GM13977 (cell line): ENCODE results near the gene ZNHIT2.

Experiments used
- DNase-seq: peaks from one replicate; pipeline ENCODE4 v3.0.0; 2012; ENCODE audit warnings: low spot score
- in situ Hi-C: fragments of 300-500 bp; cut with MboI; formaldehyde crosslinking; loops from one replicate; pipeline ENCODE4 v1.12.0; 2022; ENCODE audit warnings: low sequenced_read_pairs, low pct_unique_long_range_greater_than_20kb, mixed read lengths, inconsistent platforms; ENCODE audit not compliant: unreplicated experiment
- TF ChIP-seq, protein P1 (sequence below): IDR thresholded peaks from 2 replicates; pipeline ENCODE4 v1.5.1; 2012; ENCODE audit warnings: mild to moderate bottlenecking, control low read depth; ENCODE audit not compliant: insufficient read depth; ENCODE audit errors: extremely low read depth, missing control alignments

ZNHIT2 gene

DNA sequence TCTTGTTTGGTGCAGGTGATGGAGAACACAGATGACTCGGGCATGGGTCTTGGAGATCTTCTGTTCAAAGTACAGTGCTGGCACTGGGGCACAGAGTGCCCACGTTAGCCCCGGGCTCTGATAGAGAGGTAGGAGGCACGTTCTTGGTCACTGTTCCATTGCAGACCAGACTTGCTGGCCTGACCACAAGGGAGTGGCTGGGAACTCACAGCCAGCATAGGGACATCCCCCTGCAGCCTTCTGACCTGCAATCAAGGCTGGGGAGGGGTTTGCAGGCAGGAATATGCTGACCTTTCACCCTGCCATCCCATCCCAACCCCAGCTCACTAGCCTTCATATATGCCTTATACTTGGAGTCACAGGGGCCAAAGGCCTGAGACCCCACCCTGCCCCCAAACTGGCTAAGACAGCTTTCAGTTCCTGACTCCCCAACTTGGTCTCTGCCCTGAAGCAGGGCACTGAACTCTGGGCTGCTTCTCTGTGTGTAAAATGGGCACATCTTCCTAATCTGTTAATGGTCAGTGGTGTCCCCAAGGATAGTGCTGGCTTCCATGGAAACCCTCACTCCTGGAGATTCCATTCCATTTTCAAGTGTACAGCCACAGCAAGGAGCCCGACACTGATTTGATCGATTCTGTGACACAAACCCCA, 9.2 kb upstream of the ZNHIT2 start:
- in situ Hi-C loops = no loop called here
- no peak for DNase-seq

DNA sequence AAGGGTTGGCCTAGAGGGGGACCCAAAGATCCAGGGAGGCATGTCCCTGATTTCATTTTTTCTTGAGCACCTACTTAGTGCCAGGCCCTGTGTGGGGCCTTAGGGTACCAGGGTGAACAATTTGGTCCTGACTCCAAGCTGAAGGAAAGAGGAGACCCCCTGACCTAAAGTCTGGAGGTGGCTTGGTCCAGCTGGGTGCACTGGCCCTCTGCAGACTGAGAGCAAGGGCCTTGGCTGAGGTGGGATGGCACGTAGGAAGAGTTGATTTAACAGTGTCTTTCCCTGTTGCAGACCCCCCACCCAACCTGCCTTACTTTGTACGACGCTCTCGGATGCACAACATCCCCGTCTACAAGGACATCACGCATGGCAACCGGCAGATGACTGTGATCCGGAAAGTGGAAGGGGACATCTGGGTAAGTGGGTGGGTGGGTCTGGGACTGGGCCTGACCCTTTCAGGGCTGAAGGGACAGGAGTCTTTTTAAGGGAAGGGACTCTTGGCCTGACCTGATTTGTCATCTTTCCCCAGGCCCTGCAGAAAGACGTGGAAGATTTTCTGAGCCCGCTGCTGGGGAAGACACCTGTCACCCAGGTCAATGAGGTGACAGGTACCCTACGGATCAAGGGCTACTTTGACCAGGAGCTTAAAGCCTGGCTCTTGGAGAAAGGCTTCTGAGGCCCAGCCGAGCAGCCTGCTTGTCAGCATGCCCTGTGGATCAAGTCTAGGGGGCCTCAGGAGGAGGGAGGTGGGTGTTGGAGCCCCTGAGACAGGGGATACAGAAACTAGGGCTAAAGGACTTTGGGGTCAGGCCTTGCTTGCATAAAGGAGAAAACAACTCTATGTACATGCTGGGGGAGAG, 7.9 kb upstream of the ZNHIT2 start:
- TF ChIP-seq, protein P1, sequence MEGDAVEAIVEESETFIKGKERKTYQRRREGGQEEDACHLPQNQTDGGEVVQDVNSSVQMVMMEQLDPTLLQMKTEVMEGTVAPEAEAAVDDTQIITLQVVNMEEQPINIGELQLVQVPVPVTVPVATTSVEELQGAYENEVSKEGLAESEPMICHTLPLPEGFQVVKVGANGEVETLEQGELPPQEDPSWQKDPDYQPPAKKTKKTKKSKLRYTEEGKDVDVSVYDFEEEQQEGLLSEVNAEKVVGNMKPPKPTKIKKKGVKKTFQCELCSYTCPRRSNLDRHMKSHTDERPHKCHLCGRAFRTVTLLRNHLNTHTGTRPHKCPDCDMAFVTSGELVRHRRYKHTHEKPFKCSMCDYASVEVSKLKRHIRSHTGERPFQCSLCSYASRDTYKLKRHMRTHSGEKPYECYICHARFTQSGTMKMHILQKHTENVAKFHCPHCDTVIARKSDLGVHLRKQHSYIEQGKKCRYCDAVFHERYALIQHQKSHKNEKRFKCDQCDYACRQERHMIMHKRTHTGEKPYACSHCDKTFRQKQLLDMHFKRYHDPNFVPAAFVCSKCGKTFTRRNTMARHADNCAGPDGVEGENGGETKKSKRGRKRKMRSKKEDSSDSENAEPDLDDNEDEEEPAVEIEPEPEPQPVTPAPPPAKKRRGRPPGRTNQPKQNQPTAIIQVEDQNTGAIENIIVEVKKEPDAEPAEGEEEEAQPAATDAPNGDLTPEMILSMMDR = no peak
- in situ Hi-C loops = no loop called here
- DNase-seq = no peak

More for the DNA sequence above, 9.2 kb upstream of the ZNHIT2 start:
- TF ChIP-seq, protein P1 = no peak

DNA sequence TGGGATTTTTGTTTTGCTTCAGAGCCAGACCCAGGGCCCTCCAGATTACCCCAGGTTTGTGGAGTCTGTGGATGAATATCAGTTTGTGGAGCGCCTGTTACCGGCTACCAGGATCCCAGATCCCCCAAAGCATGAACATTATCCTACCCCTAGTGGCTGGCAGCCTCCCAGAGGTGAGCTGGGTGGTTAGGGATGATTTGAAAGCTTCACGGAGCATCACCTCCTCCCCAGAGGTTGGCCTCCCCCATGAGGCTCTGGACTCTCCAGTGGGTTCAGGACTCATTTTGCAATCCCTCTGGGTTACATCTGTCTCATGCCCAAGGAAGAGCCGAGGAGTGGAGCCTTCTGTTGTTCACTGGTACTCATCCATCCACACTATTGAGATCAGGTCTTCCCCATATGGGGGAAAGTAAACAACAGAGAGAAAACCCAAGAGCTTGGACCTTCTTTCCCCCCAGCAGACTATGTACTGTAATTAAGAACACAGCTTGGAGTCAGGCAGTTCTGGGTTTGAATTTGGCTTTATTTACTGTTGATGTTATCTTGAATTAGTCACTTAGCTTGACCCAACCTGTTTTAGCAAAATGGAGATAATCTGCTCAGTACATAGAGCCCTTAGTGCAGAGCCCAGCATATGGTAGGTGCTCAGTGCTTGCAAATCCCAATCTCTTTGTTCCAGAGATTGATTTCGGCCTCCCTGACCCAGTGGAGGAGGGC, 7.1 kb upstream of the ZNHIT2 start:
- DNase-seq = no peak
- in situ Hi-C loops = no loop called here
- TF ChIP-seq, protein P1 = no peak

DNA sequence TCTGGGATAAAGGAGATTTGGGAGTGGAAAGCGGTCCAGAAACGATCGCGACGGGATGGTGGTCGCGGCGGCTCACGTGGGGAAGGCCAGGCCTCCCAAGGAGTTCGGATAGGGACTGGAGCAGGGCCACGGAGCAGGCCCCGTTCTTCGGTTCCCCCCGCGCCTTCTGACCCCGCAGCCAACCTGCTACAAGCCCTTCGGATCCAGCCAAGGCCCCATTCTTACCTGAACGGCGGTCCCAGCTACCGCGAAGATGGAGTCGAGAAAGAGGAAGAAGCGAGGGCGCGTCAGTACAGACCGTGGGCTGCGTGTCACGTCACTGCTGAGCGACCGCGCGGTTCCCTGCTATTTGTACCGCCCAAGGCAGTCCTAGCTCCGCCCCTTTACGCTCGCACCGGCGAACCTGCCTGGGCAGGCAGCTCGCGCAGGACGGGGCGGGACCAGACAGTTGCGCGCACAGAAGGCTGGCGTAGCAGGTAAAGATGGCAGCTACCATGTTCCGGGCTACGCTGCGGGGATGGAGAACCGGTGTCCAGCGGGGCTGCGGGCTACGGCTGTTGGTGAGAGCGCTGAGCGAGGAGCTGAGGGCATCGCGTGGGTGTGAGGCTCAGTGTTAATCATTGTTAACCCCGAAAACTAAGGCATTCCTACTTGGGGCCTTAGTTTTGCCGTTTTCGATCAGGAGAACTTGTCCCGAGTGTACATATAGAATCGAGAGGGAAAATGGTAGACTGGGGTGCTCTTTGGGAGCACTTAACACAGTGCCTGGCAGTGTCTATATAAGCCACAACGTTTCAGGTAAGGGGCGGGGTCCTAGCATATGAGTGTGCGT, 4.6 kb upstream of the ZNHIT2 start, which contains the start of the genes FAU and MRPL49:
TSS of gene FAU (minus strand) at position 270 of the 832 bp plus-strand sequence. CDS start 321 bp downstream, outside the sequence.
TSS of gene MRPL49 (plus strand) at position 457 of the 832 bp plus-strand sequence. CDS start at position 483, 26 bp downstream.
- TF ChIP-seq, protein P1 = no peak
- in situ Hi-C loops = no loop called here
- peak; percentile 97 for DNase-seq

DNA sequence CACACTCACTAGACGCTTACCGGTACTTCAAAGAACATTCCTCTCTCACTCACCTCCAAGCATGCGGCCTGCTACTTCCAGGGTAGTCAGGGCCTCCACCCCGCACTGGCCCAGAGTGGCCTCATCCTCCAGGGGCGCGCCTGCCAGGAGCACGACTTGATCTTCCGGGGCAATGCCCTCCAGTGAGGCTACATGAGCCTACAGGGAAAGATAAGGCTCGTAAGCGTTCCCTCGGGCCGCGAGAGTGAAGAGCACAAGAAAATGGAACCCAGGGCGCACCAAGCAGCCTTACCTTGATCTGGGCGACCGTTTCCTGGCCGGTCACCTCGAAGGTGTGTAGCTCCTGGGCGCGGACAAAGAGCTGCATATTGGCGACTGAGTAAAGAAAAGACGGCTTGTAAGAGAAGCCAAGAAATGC, 4.0 kb upstream of the ZNHIT2 start:
- TF ChIP-seq, protein P1 = no peak
- in situ Hi-C loops = no loop called here

More for the DNA sequence above, 4.0 kb upstream of the ZNHIT2 start:
- no peak for DNase-seq
